Measurements from ENCODE around the gene DHX9.

Gene DHX9

GRCh38 chr1:182839209-182840066 lies at the start of gene DHX9:
Gene DHX9, plus strand, starts transcription at chr1:182839347. Its CDS starts 3,220 bp downstream, at chr1:182842567.
- peak; percentile 82 to 88 for DNase-seq (ENCODE audit: extremely low read depth in 1 of 2, low read depth in 1 of 2)

- DNase-seq (ENCODE audit: extremely low read depth in 1 of 2, low read depth in 1 of 2): no peak
These were observed 47.6 kb upstream of the DHX9 start for GRCh38 chr1:182791281-182792179.

- DNase-seq (ENCODE audit: extremely low read depth in 1 of 2, low read depth in 1 of 2): no peak
These were observed 45.1 kb upstream of the DHX9 start for GRCh38 chr1:182794091-182794490.

GRCh38 chr1:182794676-182795201 lies 44.4 kb upstream of the DHX9 start:
- DNase-seq (ENCODE audit: extremely low read depth in 1 of 2, low read depth in 1 of 2): no peak

GRCh38 chr1:182795563-182796228 lies 43.5 kb upstream of the DHX9 start:
- no peak for DNase-seq (ENCODE audit: extremely low read depth in 1 of 2, low read depth in 1 of 2)

- DNase-seq (ENCODE audit: extremely low read depth in 1 of 2, low read depth in 1 of 2): no peak
These were observed 36.9 kb upstream of the DHX9 start for GRCh38 chr1:182802006-182802803.

GRCh38 chr1:182803846-182804245 lies 35.3 kb upstream of the DHX9 start:
- no peak for DNase-seq (ENCODE audit: extremely low read depth in 1 of 2, low read depth in 1 of 2)

- no peak for DNase-seq (ENCODE audit: extremely low read depth in 1 of 2, low read depth in 1 of 2)
These were observed 33.0 kb upstream of the DHX9 start for GRCh38 chr1:182806015-182806678.

GRCh38 chr1:182807907-182808306 lies 31.2 kb upstream of the DHX9 start:
- no peak for DNase-seq (ENCODE audit: extremely low read depth in 1 of 2, low read depth in 1 of 2)

GRCh38 chr1:182809414-182809957 lies 29.7 kb upstream of the DHX9 start:
- DNase-seq (ENCODE audit: extremely low read depth in 1 of 2, low read depth in 1 of 2): no peak

- DNase-seq (ENCODE audit: extremely low read depth in 1 of 2, low read depth in 1 of 2): no peak
These were observed 27.0 kb upstream of the DHX9 start for GRCh38 chr1:182811975-182812722.

- no peak for DNase-seq (ENCODE audit: extremely low read depth in 1 of 2, low read depth in 1 of 2)
These were observed 22.3 kb upstream of the DHX9 start for GRCh38 chr1:182816863-182817262.

- no peak for DNase-seq (ENCODE audit: extremely low read depth in 1 of 2, low read depth in 1 of 2)
These were observed 21.3 kb upstream of the DHX9 start for GRCh38 chr1:182817802-182818201.

- DNase-seq (ENCODE audit: extremely low read depth in 1 of 2, low read depth in 1 of 2): no peak
These were observed 15.9 kb upstream of the DHX9 start for GRCh38 chr1:182823220-182823619.

- DNase-seq (ENCODE audit: extremely low read depth in 1 of 2, low read depth in 1 of 2): no peak
These were observed 12.3 kb upstream of the DHX9 start for GRCh38 chr1:182826892-182827291.

GRCh38 chr1:182829285-182829932 lies 9.7 kb upstream of the DHX9 start:
- DNase-seq (ENCODE audit: extremely low read depth in 1 of 2, low read depth in 1 of 2): no peak

GRCh38 chr1:182833271-182833670 lies 5.9 kb upstream of the DHX9 start:
- no peak for DNase-seq (ENCODE audit: extremely low read depth in 1 of 2, low read depth in 1 of 2)

GRCh38 chr1:182834326-182834725 lies 4.8 kb upstream of the DHX9 start:
- no peak for DNase-seq (ENCODE audit: extremely low read depth in 1 of 2, low read depth in 1 of 2)
